ENCODE measurements around the gene PLAAT5.

PLAAT5 gene

DNA sequence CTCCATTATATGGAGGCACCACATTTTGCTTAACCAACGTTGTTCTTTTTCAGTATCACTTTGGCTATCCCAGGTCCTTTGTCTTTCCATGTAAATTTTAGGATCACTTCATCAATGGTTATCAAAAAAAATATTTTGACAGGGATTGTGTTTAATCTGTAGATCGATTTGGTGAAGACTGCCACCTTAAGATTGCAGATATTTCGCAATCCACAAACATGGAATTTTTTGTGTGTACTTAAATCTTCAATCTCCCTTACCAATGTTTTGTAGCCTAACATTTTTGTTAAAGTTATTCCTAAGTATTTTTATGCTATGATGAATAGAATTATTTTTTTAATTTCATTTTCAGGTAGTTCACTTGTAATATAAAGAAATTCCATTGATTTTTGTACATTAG is 18.6 kb downstream of the PLAAT5 start:
- Histone ChIP-seq H3K36me3 (replicated peaks; ENCODE audit: low read depth, low read length) (no peaks in the 10 kb centered on the region), H3K27me3 (ENCODE audit: low read depth, low read length) (peaks cover 36% of the 10 kb centered on the region), H3K4me2 (ENCODE audit: low read length) (no peak overlapping the region), H3K4me3 (ENCODE audit: low read length) (no peak overlapping the region), H3K27ac (ENCODE audit: low read length) (no peak overlapping the region), H4K20me1 (ENCODE audit: insufficient read depth, low read length) (no peaks in the 10 kb centered on the region), H3K4me1 (ENCODE audit: low read length) (no peaks in the 10 kb centered on the region), H3K9me3 (ENCODE audit: insufficient read depth, low read length) (peaks cover 6% of the 10 kb centered on the region; the same call in 1 of the 2 replicates), H3K79me2 (ENCODE audit: low read length) (no peaks in the 10 kb centered on the region), H2AFZ (ENCODE audit: low read depth, low read length) (no peak overlapping the region), H3K9ac (ENCODE audit: low read length) (no peak overlapping the region)
- no peak for TF ChIP-seq EZH2phosphoT487 (IDR thresholded peaks at IDR 0.05; ENCODE audit: low read depth)
- TF ChIP-seq CTCF (IDR thresholded peaks at IDR 0.05; ENCODE audit: low read depth, low read length): no peak

- no peak overlapping the region for H3K27ac ChIP-seq (ENCODE audit: low read length)
- H2AFZ ChIP-seq (ENCODE audit: low read depth, low read length): no peak overlapping the region
- no peak overlapping the region for H3K4me3 ChIP-seq (ENCODE audit: low read length)
- H3K9me3 ChIP-seq (ENCODE audit: insufficient read depth, low read length): no peaks in the 10 kb centered on the region
- H3K4me2 ChIP-seq (ENCODE audit: low read length): no peak overlapping the region
- H4K20me1 ChIP-seq (ENCODE audit: insufficient read depth, low read length): no peaks in the 10 kb centered on the region
- peaks cover 40% of the 10 kb centered on the region for H3K27me3 ChIP-seq (ENCODE audit: low read depth, low read length)
- no peak overlapping the region for H3K9ac ChIP-seq (ENCODE audit: low read length)
- H3K36me3 ChIP-seq (replicated peaks; ENCODE audit: low read depth, low read length): no peaks in the 10 kb centered on the region
- H3K4me1 ChIP-seq (ENCODE audit: low read length): no peaks in the 10 kb centered on the region
- TF ChIP-seq EZH2phosphoT487 (IDR thresholded peaks at IDR 0.05; ENCODE audit: low read depth) (no peak), CTCF (IDR thresholded peaks at IDR 0.05; ENCODE audit: low read depth, low read length) (no peak)
- no peaks in the 10 kb centered on the region for H3K79me2 ChIP-seq (ENCODE audit: low read length)
Observed at GRCh38 chr11:63470311-63470710, 20.7 kb downstream of the PLAAT5 start.

GRCh38 chr11:63462137-63462536 is 28.8 kb downstream of the PLAAT5 start:
- Histone ChIP-seq H3K36me3 (replicated peaks; ENCODE audit: low read depth, low read length) (no peaks in the 10 kb centered on the region), H3K27ac (ENCODE audit: low read length) (no peak overlapping the region), H3K4me3 (ENCODE audit: low read length) (no peak overlapping the region), H3K9me3 (ENCODE audit: insufficient read depth, low read length) (no peaks in the 10 kb centered on the region), H2AFZ (ENCODE audit: low read depth, low read length) (no peak overlapping the region), H3K4me2 (ENCODE audit: low read length) (no peak overlapping the region), H3K27me3 (ENCODE audit: low read depth, low read length) (peaks cover 32% of the 10 kb centered on the region), H3K79me2 (ENCODE audit: low read length) (no peaks in the 10 kb centered on the region), H3K9ac (ENCODE audit: low read length) (no peak overlapping the region), H4K20me1 (ENCODE audit: insufficient read depth, low read length) (no peaks in the 10 kb centered on the region), H3K4me1 (ENCODE audit: low read length) (no peaks in the 10 kb centered on the region)
- TF ChIP-seq CTCF (IDR thresholded peaks at IDR 0.05; ENCODE audit: low read depth, low read length) (no peak), EZH2phosphoT487 (IDR thresholded peaks at IDR 0.05; ENCODE audit: low read depth) (no peak)

DNA sequence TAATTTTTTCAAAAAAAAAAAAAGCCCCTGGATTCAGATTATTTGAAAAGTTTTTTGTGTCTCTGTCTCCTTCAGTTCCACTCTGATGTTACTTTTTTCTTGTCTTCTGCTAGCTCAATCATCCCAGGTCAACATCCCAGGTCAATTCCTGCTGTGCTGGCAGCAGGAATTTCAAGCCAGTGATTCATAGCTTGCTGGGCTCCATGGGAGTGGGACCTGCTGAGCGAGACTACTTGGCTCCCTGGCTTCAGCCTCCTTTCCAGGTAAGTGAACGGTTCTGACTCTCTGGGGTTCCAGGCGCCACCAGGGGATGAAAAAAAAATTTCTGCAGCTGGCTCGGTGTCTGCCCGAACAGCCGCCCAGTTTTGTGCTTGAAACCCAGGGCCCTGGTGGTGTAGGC is 31.4 kb downstream of the PLAAT5 start:
- no peaks in the 10 kb centered on the region for H4K20me1 ChIP-seq (ENCODE audit: insufficient read depth, low read length)
- H3K36me3 ChIP-seq (replicated peaks; ENCODE audit: low read depth, low read length): no peaks in the 10 kb centered on the region
- H3K79me2 ChIP-seq (ENCODE audit: low read length): no peaks in the 10 kb centered on the region
- no peaks in the 10 kb centered on the region for H3K9me3 ChIP-seq (ENCODE audit: insufficient read depth, low read length)
- no peak overlapping the region for H3K4me2 ChIP-seq (ENCODE audit: low read length)
- no peak overlapping the region for H2AFZ ChIP-seq (ENCODE audit: low read depth, low read length)
- no peak overlapping the region for H3K4me3 ChIP-seq (ENCODE audit: low read length)
- H3K4me1 ChIP-seq (ENCODE audit: low read length): no peaks in the 10 kb centered on the region
- H3K27me3 ChIP-seq (ENCODE audit: low read depth, low read length): peaks cover 24% of the 10 kb centered on the region
- H3K9ac ChIP-seq (ENCODE audit: low read length): no peak overlapping the region
- H3K27ac ChIP-seq (ENCODE audit: low read length): no peak overlapping the region
- no peak for TF ChIP-seq EZH2phosphoT487 (IDR thresholded peaks at IDR 0.05; ENCODE audit: low read depth)
- no peak for TF ChIP-seq CTCF (IDR thresholded peaks at IDR 0.05; ENCODE audit: low read depth, low read length)
